GM18870 (cell line): Measurements from ENCODE around the gene SAMD1.

Source experiments
- ATAC-seq: cut with Tn5 transposase; IDR thresholded peaks from one replicate; pipeline ENCODE4 v1.9.1; 2021; ENCODE audit warnings: moderate library complexity; ENCODE audit not compliant: unreplicated experiment

Gene SAMD1

GRCh38 chr19:14039181-14039580 lies 51.4 kb downstream of the SAMD1 start:
- ATAC-seq, result no peak
